ENCODE measurements around the gene MAL. TPM values are rescaled to one million over a fixed set of nuclear protein-coding genes. Genes with fewer than 3 reads are reported as not detected.

MAL gene
- total RNA-seq, 2 donors from 2014 or later = 3.1 to 8.0 TPM

GRCh38 chr2:95058466-95058988, 33.0 kb downstream of the MAL start:
- H3K36me3 ChIP-seq = no peaks in the 10 kb centered on the region
- no peak overlapping the region for H3K27ac ChIP-seq
- intact Hi-C loops (cut with DNase I) = no loop called here
- 87% methylated on average over 9 of the region's 9 CpGs for WGBS
- peaks cover 3% of the 10 kb centered on the region for H3K27me3 ChIP-seq (replicated peaks; ENCODE audit: insufficient read depth)
- H3K4me1 ChIP-seq (replicated peaks) = no peaks in the 10 kb centered on the region
- no peaks in the 10 kb centered on the region for H3K9me3 ChIP-seq
- DNase-seq (ENCODE audit: low spot score) = no peak
- no peak for TF ChIP-seq POLR2AphosphoS5 (IDR thresholded peaks at IDR 0.05)
- TF ChIP-seq CTCF (IDR thresholded peaks at IDR 0.05) = no peak
- no peak overlapping the region for H3K4me3 ChIP-seq

GRCh38 chr2:95058989-95059641, 33.6 kb downstream of the MAL start:
- Histone ChIP-seq H3K27me3 (replicated peaks; ENCODE audit: insufficient read depth) (peaks cover 3% of the 10 kb centered on the region), H3K9me3 (no peaks in the 10 kb centered on the region), H3K27ac (no peak overlapping the region), H3K4me3 (no peak overlapping the region), H3K4me1 (replicated peaks) (no peaks in the 10 kb centered on the region), H3K36me3 (no peaks in the 10 kb centered on the region)
- intact Hi-C loops (cut with DNase I) = no loop called here
- TF ChIP-seq POLR2A (IDR thresholded peaks at IDR 0.05) = no peak
- TF ChIP-seq POLR2AphosphoS5 (IDR thresholded peaks at IDR 0.05) = no peak
- TF ChIP-seq CTCF (IDR thresholded peaks at IDR 0.05) = no peak
- 74% methylated on average over 11 of the region's 11 CpGs for WGBS
- DNase-seq (ENCODE audit: low spot score) = no peak

- 82% methylated on average over 12 of the region's 12 CpGs for WGBS
- DNase-seq (ENCODE audit: low spot score) = no peak
- Histone ChIP-seq H3K27ac (no peak overlapping the region), H3K9me3 (no peaks in the 10 kb centered on the region), H3K4me1 (replicated peaks) (no peaks in the 10 kb centered on the region), H3K36me3 (no peaks in the 10 kb centered on the region), H3K4me3 (no peak overlapping the region), H3K27me3 (replicated peaks; ENCODE audit: insufficient read depth) (peaks cover 3% of the 10 kb centered on the region)
- no peak for TF ChIP-seq POLR2AphosphoS5 (IDR thresholded peaks at IDR 0.05)
- TF ChIP-seq POLR2A (IDR thresholded peaks at IDR 0.05) = no peak
- TF ChIP-seq CTCF (IDR thresholded peaks at IDR 0.05) = no peak
- intact Hi-C loops (cut with DNase I) = no loop called here
These were observed 34.3 kb downstream of the MAL start for GRCh38 chr2:95059656-95060370.

- intact Hi-C loops (cut with DNase I) = no loop called here
- TF ChIP-seq POLR2AphosphoS5 (IDR thresholded peaks at IDR 0.05) = no peak
- WGBS = 86% methylated on average over 17 of the region's 17 CpGs
- no peaks in the 10 kb centered on the region for H3K36me3 ChIP-seq
- no peak overlapping the region for H3K27ac ChIP-seq
- no peaks in the 10 kb centered on the region for H3K9me3 ChIP-seq
- H3K4me3 ChIP-seq = no peak overlapping the region
- DNase-seq (ENCODE audit: low spot score) = no peak
- H3K4me1 ChIP-seq (replicated peaks) = no peaks in the 10 kb centered on the region
- H3K27me3 ChIP-seq (replicated peaks; ENCODE audit: insufficient read depth) = peaks cover 3% of the 10 kb centered on the region
These were observed 35.1 kb downstream of the MAL start for GRCh38 chr2:95060446-95061118.

GRCh38 chr2:95061119-95061512, 35.6 kb downstream of the MAL start:
- 92% methylated on average over 1 of the region's 1 CpG for WGBS
- no peaks in the 10 kb centered on the region for H3K27me3 ChIP-seq (replicated peaks; ENCODE audit: insufficient read depth)
- TF ChIP-seq POLR2A (IDR thresholded peaks at IDR 0.05) = no peak
- TF ChIP-seq POLR2AphosphoS5 (IDR thresholded peaks at IDR 0.05) = no peak
- no peak for TF ChIP-seq CTCF (IDR thresholded peaks at IDR 0.05)
- H3K36me3 ChIP-seq = no peaks in the 10 kb centered on the region
- no peak overlapping the region for H3K27ac ChIP-seq
- no peak overlapping the region for H3K4me3 ChIP-seq
- no peaks in the 10 kb centered on the region for H3K4me1 ChIP-seq (replicated peaks)
- no peaks in the 10 kb centered on the region for H3K9me3 ChIP-seq
- intact Hi-C loops (cut with DNase I) = no loop called here
- DNase-seq (ENCODE audit: low spot score) = no peak

All from prostate gland (tissue), 2 donors.